K562 (cell line): ENCODE measurements around the gene EVI5L. TPM values are rescaled to one million over a fixed set of nuclear protein-coding genes. Genes with fewer than 3 reads are reported as not detected.

ENCODE experiments used
- BRD4 ChIP-seq: fragments of 200-600 bp; sonication (generic); IDR thresholded peaks from 2 replicates; pipeline ENCODE4 v1.6.1; 2017; ENCODE audit warnings: inconsistent platforms
- E2F6 ChIP-seq, 2 experiments: IDR thresholded peaks; 2 replicates each; pipeline ENCODE4 v1.6.1; 2011; ENCODE audit warnings: borderline replicate concordance in 1 of 2, control low read depth in 1 of 2, low read depth in 1 of 2, low read length in 1 of 2, mild to moderate bottlenecking in 1 of 2, mixed read lengths in 1 of 2, moderate library complexity in 1 of 2; ENCODE audit not compliant: insufficient read depth in 1 of 2, insufficient read length in 1 of 2, poor library complexity in 1 of 2, severe bottlenecking in 1 of 2; ENCODE audit errors: extremely low read depth in 1 of 2
- HSF4 ChIP-seq: fragments of 250-450 bp; sonication (Bioruptor Pico); IDR thresholded peaks from 2 replicates; pipeline ENCODE4 v2.1.2; 2022; ENCODE audit warnings: mild to moderate bottlenecking, moderate library complexity, borderline replicate concordance
- JUN ChIP-seq, 2 experiments: sonication (generic) in 1 of 2; formaldehyde crosslinking in 1 of 2; IDR thresholded peaks; 2 replicates each; pipeline versions ENCODE4 v1.6.1 to v1.8.0; 2012 to 2022; ENCODE audit warnings: borderline replicate concordance in 2 of 2, mild to moderate bottlenecking in 2 of 2, improper control_type of control experiment in 1 of 2, low read depth in 1 of 2, low read length in 1 of 2, missing genetic modification reagents in 1 of 2
- POLR2A ChIP-seq: fragments of 450-650 bp; conservative IDR thresholded peaks from 2 replicates; pipeline ENCODE4 v1.6.1; 2016
- SAFB ChIP-seq: fragments of 200-400 bp; formaldehyde crosslinking; IDR thresholded peaks from 2 replicates; pipeline ENCODE4 v1.6.1; 2017; ENCODE audit warnings: low read depth, low read length, borderline replicate concordance
- TFAM ChIP-seq: fragments of 250-450 bp; sonication (Bioruptor Pico); conservative IDR thresholded peaks from 2 replicates; pipeline ENCODE4 v1.5.0; 2021; ENCODE audit warnings: mild to moderate bottlenecking, moderate library complexity
- XRCC3 ChIP-seq: fragments of 450-650 bp; IDR thresholded peaks from 2 replicates; pipeline ENCODE4 v1.6.1; 2017; ENCODE audit warnings: mild to moderate bottlenecking, moderate library complexity
- ZNF318 ChIP-seq, 2 experiments: fragments of 450-650 bp; IDR thresholded peaks; 2 replicates each; pipeline ENCODE4 v1.6.1; 2016; ENCODE audit warnings: mild to moderate bottlenecking in 2 of 2, borderline replicate concordance in 1 of 2, low read depth in 1 of 2, moderate library complexity in 1 of 2
- ZNF830 ChIP-seq: fragments of 250-450 bp; sonication (Bioruptor Pico); IDR thresholded peaks from 2 replicates; pipeline ENCODE4 v1.5.0; 2021; ENCODE audit warnings: mild to moderate bottlenecking
- polyA plus RNA-seq, 8 experiments: library from polyadenylated mRNA; depleted of rRNA in 4 of 8; stranded (reverse) in 5 of 8; unstranded in 3 of 8; fragments of >200 nt; fragmentation: Nextera tagmentation in 2 of 8; fragmentation: Illumina TruSeq in 1 of 8; extraction: Ambion mirVana in 2 of 8; extraction: Trizol in 1 of 8; gene quantifications; 2 replicates each; pipeline versions ENCODE4 v1.2.1 to v1.2.3, GENCODE V29; 2011 to 2014; ENCODE audit warnings: inconsistent platforms in 1 of 8, missing spikeins in 1 of 8
- total RNA-seq, 7 experiments: library from RNA; depleted of rRNA in 6 of 7; stranded (reverse); fragments of >200 nt in 6 of 7; fragmentation: Illumina TruSeq in 2 of 7; extraction: Trizol in 2 of 7; gene quantifications; 2 replicates each; pipeline versions ENCODE4 v1.2.1 to v1.2.3, GENCODE V29; 2011 to 2021; ENCODE audit warnings: low replicate concordance in 1 of 7
- TF ChIP-seq, protein P1 (sequence below): fragments of 250-450 bp; sonication (Bioruptor Pico); IDR thresholded peaks from 2 replicates; pipeline ENCODE4 v1.4.0; 2020; ENCODE audit warnings: mild to moderate bottlenecking, moderate library complexity, borderline replicate concordance

Gene EVI5L
- total and polyA plus RNA-seq, 9 of the 15 experiments (the other 6 are each of a cell fraction or from before 2014, with no cell fraction given), result 0.69 to 1.8 (median 1.2) TPM; not detected in 2

DNA sequence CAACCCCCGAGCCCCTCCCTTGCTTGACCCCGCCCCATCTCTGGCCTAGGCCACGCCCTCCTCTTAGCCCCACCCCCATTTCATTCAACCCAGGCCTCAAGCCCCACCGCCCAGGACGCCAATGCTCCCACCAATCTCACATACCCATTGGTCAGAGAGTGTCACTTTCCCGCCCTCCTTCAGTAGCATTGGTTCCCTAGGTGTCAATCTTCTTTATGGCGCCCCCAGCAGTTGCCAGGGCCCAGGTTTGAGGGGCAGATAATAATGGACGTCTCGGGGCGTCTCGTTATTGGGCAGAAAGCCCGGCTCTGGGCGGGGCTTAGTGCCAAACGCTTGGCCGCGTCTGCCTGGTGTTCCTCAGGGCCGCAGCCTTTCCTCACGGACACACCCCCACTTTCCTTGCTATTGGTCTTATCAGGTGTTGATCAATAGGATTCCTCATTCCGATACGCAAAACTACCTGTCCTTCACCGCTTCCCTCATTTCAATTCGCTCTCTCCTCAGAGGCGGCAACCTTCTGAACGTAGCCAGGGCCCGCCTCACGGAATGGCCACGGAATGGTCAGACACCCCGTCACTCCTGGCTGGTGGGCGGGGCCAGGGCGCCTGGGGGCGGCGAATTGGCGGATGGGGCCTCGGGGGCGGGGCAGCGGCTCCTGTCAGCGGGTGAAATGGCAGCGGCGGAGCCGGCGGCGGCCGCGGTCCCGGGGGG lies at the start of gene EVI5L (continued):
- TF ChIP-seq ZNF318 (IDR thresholded peaks at IDR 0.05; ENCODE audit: borderline replicate concordance in 1 of 2, low read depth in 1 of 2), result no peak
- TF ChIP-seq SAFB, result no peak
- no peak for TF ChIP-seq JUN (IDR thresholded peaks at IDR 0.05; ENCODE audit: borderline replicate concordance, low read depth, low read length)
- TF ChIP-seq JUN (CRISPR knock-in tag; IDR thresholded peaks at IDR 0.05; ENCODE audit: borderline replicate concordance), result no peak
- TF ChIP-seq, protein P1, sequence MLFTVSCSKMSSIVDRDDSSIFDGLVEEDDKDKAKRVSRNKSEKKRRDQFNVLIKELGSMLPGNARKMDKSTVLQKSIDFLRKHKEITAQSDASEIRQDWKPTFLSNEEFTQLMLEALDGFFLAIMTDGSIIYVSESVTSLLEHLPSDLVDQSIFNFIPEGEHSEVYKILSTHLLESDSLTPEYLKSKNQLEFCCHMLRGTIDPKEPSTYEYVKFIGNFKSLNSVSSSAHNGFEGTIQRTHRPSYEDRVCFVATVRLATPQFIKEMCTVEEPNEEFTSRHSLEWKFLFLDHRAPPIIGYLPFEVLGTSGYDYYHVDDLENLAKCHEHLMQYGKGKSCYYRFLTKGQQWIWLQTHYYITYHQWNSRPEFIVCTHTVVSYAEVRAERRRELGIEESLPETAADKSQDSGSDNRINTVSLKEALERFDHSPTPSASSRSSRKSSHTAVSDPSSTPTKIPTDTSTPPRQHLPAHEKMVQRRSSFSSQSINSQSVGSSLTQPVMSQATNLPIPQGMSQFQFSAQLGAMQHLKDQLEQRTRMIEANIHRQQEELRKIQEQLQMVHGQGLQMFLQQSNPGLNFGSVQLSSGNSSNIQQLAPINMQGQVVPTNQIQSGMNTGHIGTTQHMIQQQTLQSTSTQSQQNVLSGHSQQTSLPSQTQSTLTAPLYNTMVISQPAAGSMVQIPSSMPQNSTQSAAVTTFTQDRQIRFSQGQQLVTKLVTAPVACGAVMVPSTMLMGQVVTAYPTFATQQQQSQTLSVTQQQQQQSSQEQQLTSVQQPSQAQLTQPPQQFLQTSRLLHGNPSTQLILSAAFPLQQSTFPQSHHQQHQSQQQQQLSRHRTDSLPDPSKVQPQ (CRISPR knock-in tag), result no peak
- TF ChIP-seq HSF4 (CRISPR knock-in tag), result no peak
- no peak for TF ChIP-seq XRCC3
- TF ChIP-seq E2F6 (IDR thresholded peaks at IDR 0.05; ENCODE audit: borderline replicate concordance in 1 of 2, extremely low read depth in 1 of 2, insufficient read depth in 1 of 2, insufficient read length in 1 of 2, low read depth in 1 of 2, low read length in 1 of 2, poor library complexity in 1 of 2, severe bottlenecking in 1 of 2), result no peak
- TF ChIP-seq POLR2A, result no peak
- TF ChIP-seq TFAM (CRISPR knock-in tag), result no peak
- no peak for TF ChIP-seq ZNF830 (CRISPR knock-in tag)
- TF ChIP-seq BRD4, result no peak
